Caco-2 (cell line): ENCODE results near the gene HAUS6. TPM values are rescaled to one million over a fixed set of nuclear protein-coding genes. Genes with fewer than 3 reads are reported as not detected.
A peak's percentile ranks its signal among the peaks of the same experiment; 100 is the strongest.

Source experiments
- BruUV-seq: library from RNA; stranded (reverse); fragments of 400-500 nt; replicated peaks from 2 replicates; lab custom pipeline; 2021; lab: Mats Ljungman, UMichigan
- CTCF ChIA-PET: fragments of 300-600 bp; sonication (Branson Sonifier 250); formaldehyde crosslinking; loops from one replicate; lab custom pipeline; 2022; ENCODE audit warnings: antibody characterized with exemption; lab: Charles Lee
- POLR2A ChIA-PET: fragments of 300-600 bp; sonication (Branson Sonifier 250); formaldehyde crosslinking; loops from one replicate; lab custom pipeline; 2022; ENCODE audit warnings: antibody characterized with exemption; lab: Charles Lee
- DNase-seq, 2 experiments: peaks; one replicate each; pipeline versions ENCODE4 v3.0.0 to v3.0.0-alpha.2; 2020 to 2022
- H3K27me3 ChIP-seq: replicated peaks from 2 replicates; pipeline ENCODE4 v1.6.0; 2011; ENCODE audit warnings: low read length; ENCODE audit not compliant: control insufficient read depth, insufficient read depth
- H3K36me3 ChIP-seq: 2 replicates; pipeline ENCODE4 v1.5.1; 2011; ENCODE audit warnings: low read length; ENCODE audit not compliant: control insufficient read depth, insufficient read depth
- H3K4me1 ChIP-seq: fragments of 250-450 bp; sonication (Bioruptor Pico); 2 replicates; pipeline ENCODE4 v1.5.1; 2020; ENCODE audit warnings: mild to moderate bottlenecking
- H3K4me3 ChIP-seq: 2 replicates; pipeline ENCODE4 v1.5.1; 2011; ENCODE audit warnings: low read depth, mild to moderate bottlenecking, control low read depth, low read length
- H3K9me3 ChIP-seq: fragments of 250-450 bp; sonication (Bioruptor Pico); 2 replicates; pipeline ENCODE4 v1.5.1; 2020; ENCODE audit warnings: mild to moderate bottlenecking, moderate library complexity
- H3K27ac Mint-ChIP-seq: one replicate; pipeline ENCODE4 v1.8.0; 2022; ENCODE audit warnings: mixed read lengths; ENCODE audit not compliant: unreplicated experiment
- H3K27me3 Mint-ChIP-seq: one replicate; pipeline ENCODE4 v1.8.0; 2022; ENCODE audit warnings: mixed read lengths; ENCODE audit not compliant: insufficient read depth, unreplicated experiment
- H3K36me3 Mint-ChIP-seq: one replicate; pipeline ENCODE4 v1.8.0; 2022; ENCODE audit warnings: mild to moderate bottlenecking, mixed read lengths; ENCODE audit not compliant: insufficient read depth, unreplicated experiment
- H3K4me1 Mint-ChIP-seq: one replicate; pipeline ENCODE4 v1.8.0; 2022; ENCODE audit warnings: low read depth, mixed read lengths; ENCODE audit not compliant: unreplicated experiment
- H3K4me3 Mint-ChIP-seq: one replicate; pipeline ENCODE4 v1.8.0; 2022; ENCODE audit warnings: mild to moderate bottlenecking, moderate library complexity, mixed read lengths; ENCODE audit not compliant: unreplicated experiment
- H3K9me3 Mint-ChIP-seq: one replicate; pipeline ENCODE4 v1.8.0; 2022; ENCODE audit warnings: mixed read lengths; ENCODE audit not compliant: unreplicated experiment
- CTCF ChIP-seq, 2 experiments: fragments of 200-600 bp in 1 of 2; IDR thresholded peaks; 1 replicate in 1 of 2; 2 replicates in 1 of 2; pipeline versions ENCODE4 v1.5.1 to v1.8.0; 2011 to 2022; ENCODE audit warnings: antibody characterized with exemption in 1 of 2, control low read depth in 1 of 2, inconsistent platforms in 1 of 2, low read depth in 1 of 2, low read length in 1 of 2, mild to moderate bottlenecking in 1 of 2, moderate library complexity in 1 of 2; ENCODE audit not compliant: insufficient read depth in 1 of 2, severe bottlenecking in 1 of 2, unreplicated experiment in 1 of 2
- intact Hi-C: fragments of 100-400 bp; cut with micrococcal nuclease; formaldehyde crosslinking; loops from one replicate; pipeline ENCODE4 v1.10.0; 2022; ENCODE audit not compliant: unreplicated experiment
- total RNA-seq: library from RNA; stranded (reverse); gene quantifications from 2 replicates; pipeline ENCODE4 v1.2.3, GENCODE V29; 2022

HAUS6 gene
- total RNA-seq, 1 experiment from 2014 or later: 15.2 TPM

- H3K4me1 Mint-ChIP-seq: no peaks in the 10 kb centered on the region
- H3K36me3 ChIP-seq: no peaks in the 10 kb centered on the region
- H3K4me3 Mint-ChIP-seq: no peak overlapping the region
- H3K36me3 Mint-ChIP-seq: no peaks in the 10 kb centered on the region
- no peak overlapping the region for H3K4me3 ChIP-seq
- ChIA-PET POLR2A (no interaction called here), CTCF (no interaction called here)
- intact Hi-C loops: no loop called here
- H3K4me1 ChIP-seq: no peaks in the 10 kb centered on the region
- no TSS peak for BruUV-seq
- TF ChIP-seq CTCF (IDR thresholded peaks at IDR 0.05; ENCODE audit: insufficient read depth in 1 of 2, low read depth in 1 of 2, low read length in 1 of 2, severe bottlenecking in 1 of 2, unreplicated experiment in 1 of 2): no peak
- no peaks in the 10 kb centered on the region for H3K27me3 ChIP-seq
- no peak overlapping the region for H3K27ac Mint-ChIP-seq
- no peaks in the 10 kb centered on the region for H3K9me3 ChIP-seq
- no peaks in the 10 kb centered on the region for H3K27me3 Mint-ChIP-seq
- no peak for DNase-seq
- no peaks in the 10 kb centered on the region for H3K9me3 Mint-ChIP-seq
Measured at GRCh38 chr9:19108038-19108437, 5.3 kb upstream of the HAUS6 start.

- no peak overlapping the region for H3K27ac Mint-ChIP-seq
- intact Hi-C loops: no loop called here
- POLR2A ChIA-PET: no interaction called here
- H3K27me3 ChIP-seq: no peaks in the 10 kb centered on the region
- TF ChIP-seq CTCF (IDR thresholded peaks at IDR 0.05; ENCODE audit: insufficient read depth in 1 of 2, low read depth in 1 of 2, low read length in 1 of 2, severe bottlenecking in 1 of 2, unreplicated experiment in 1 of 2): no peak
- no peaks in the 10 kb centered on the region for H3K36me3 ChIP-seq
- H3K4me1 Mint-ChIP-seq: peaks cover 7% of the 10 kb centered on the region
- no peaks in the 10 kb centered on the region for H3K4me1 ChIP-seq
- H3K4me3 ChIP-seq: no peak overlapping the region
- H3K27me3 Mint-ChIP-seq: no peaks in the 10 kb centered on the region
- CTCF ChIA-PET: no interaction called here
- no peaks in the 10 kb centered on the region for H3K9me3 Mint-ChIP-seq
- no peak overlapping the region for H3K4me3 Mint-ChIP-seq
- no peaks in the 10 kb centered on the region for H3K36me3 Mint-ChIP-seq
- no peak for DNase-seq
- no peaks in the 10 kb centered on the region for H3K9me3 ChIP-seq
- BruUV-seq: no TSS peak
Measured at GRCh38 chr9:19104515-19105282, 2.0 kb upstream of the HAUS6 start.

- TF ChIP-seq CTCF (IDR thresholded peaks at IDR 0.05; ENCODE audit: insufficient read depth in 1 of 2, low read depth in 1 of 2, low read length in 1 of 2, severe bottlenecking in 1 of 2, unreplicated experiment in 1 of 2): no peak
- Histone ChIP-seq H3K36me3 (no peaks in the 10 kb centered on the region), H3K4me3 (peak overlapping the region; percentile 75), H3K27me3 (no peaks in the 10 kb centered on the region), H3K4me1 (no peaks in the 10 kb centered on the region), H3K9me3 (no peaks in the 10 kb centered on the region)
- Mint-ChIP-seq H3K4me1 (peaks cover 7% of the 10 kb centered on the region), H3K27ac (peak overlapping the region; percentile 79), H3K36me3 (no peaks in the 10 kb centered on the region), H3K9me3 (no peaks in the 10 kb centered on the region), H3K27me3 (no peaks in the 10 kb centered on the region), H3K4me3 (peak overlapping the region; percentile 86)
- peak in 1 of 2 experiments; percentile 9 for DNase-seq
- CTCF ChIA-PET: no interaction called here
- BruUV-seq: no TSS peak
- POLR2A ChIA-PET: no interaction called here
- intact Hi-C loops: loop anchor here (1.0 kb wide), 1 partner anchor 72 kb away; no protein-coding TSS in a partner anchor
Measured at GRCh38 chr9:19102181-19102630, 498 bp downstream of the HAUS6 start.
